ENCODE measurements around the gene UBALD1.
A peak's percentile ranks its signal among the peaks of the same experiment; 100 is the strongest.

The UBALD1 gene

GRCh38 chr16:4648917-4649316 is 34.2 kb upstream of the UBALD1 start:
- intact Hi-C loops (cut with DNase I) = no loop called here
- DNase-seq = no peak

- DNase-seq = no peak
These were observed 32.9 kb upstream of the UBALD1 start for GRCh38 chr16:4647644-4647980.

GRCh38 chr16:4646773-4647643 is 32.3 kb upstream of the UBALD1 start:
- DNase-seq = no peak

More at GRCh38 chr16:4647644-4647980, 32.9 kb upstream of the UBALD1 start:
- intact Hi-C loops (cut with DNase I) = no loop called here

GRCh38 chr16:4641895-4642294 is 27.2 kb upstream of the UBALD1 start:
- DNase-seq = no peak
- intact Hi-C loops (cut with DNase I) = no loop called here

More at GRCh38 chr16:4646773-4647643, 32.3 kb upstream of the UBALD1 start:
- intact Hi-C loops (cut with DNase I) = no loop called here

GRCh38 chr16:4641306-4641687 is 26.6 kb upstream of the UBALD1 start:
- intact Hi-C loops (cut with DNase I) = no loop called here
- DNase-seq = no peak

GRCh38 chr16:4640572-4641305 is 26.1 kb upstream of the UBALD1 start:
- intact Hi-C loops (cut with DNase I) = no loop called here
- DNase-seq = peak in 1 of 42 donors; percentile 53

- intact Hi-C loops (cut with DNase I) = no loop called here
- no peak for DNase-seq
These were observed 25.3 kb upstream of the UBALD1 start for GRCh38 chr16:4639899-4640509.

- intact Hi-C loops (cut with DNase I) = no loop called here
- DNase-seq = peak in 10 of 42 donors; percentile 27 to 61 (median 46)
These were observed 22.9 kb upstream of the UBALD1 start for GRCh38 chr16:4637501-4638166.

GRCh38 chr16:4636196-4636595 is 21.5 kb upstream of the UBALD1 start:
- intact Hi-C loops (cut with DNase I) = no loop called here
- DNase-seq = no peak

GRCh38 chr16:4634768-4635167 is 20.1 kb upstream of the UBALD1 start:
- intact Hi-C loops (cut with DNase I) = no loop called here
- DNase-seq = peak in 5 of 42 donors; percentile 25 to 57 (median 39)

GRCh38 chr16:4633910-4634635 is 19.4 kb upstream of the UBALD1 start:
- DNase-seq = no peak
- intact Hi-C loops (cut with DNase I) = no loop called here

- no peak for DNase-seq
- intact Hi-C loops (cut with DNase I) = no loop called here
These were observed 16.8 kb upstream of the UBALD1 start for GRCh38 chr16:4631444-4631843.

GRCh38 chr16:4628283-4628682 is 13.6 kb upstream of the UBALD1 start:
- no peak for DNase-seq
- intact Hi-C loops (cut with DNase I) = no loop called here

GRCh38 chr16:4626396-4626795 is 11.7 kb upstream of the UBALD1 start:
- intact Hi-C loops (cut with DNase I) = no loop called here
- DNase-seq = no peak

GRCh38 chr16:4625560-4626159 is 11.0 kb upstream of the UBALD1 start:
- intact Hi-C loops (cut with DNase I) = no loop called here
- DNase-seq = peak in 1 of 42 donors; percentile 34

- DNase-seq = peak in 38 of 42 donors; percentile 22 to 78 (median 52)
- intact Hi-C loops (cut with DNase I) = loop anchor here (5.0 kb wide), 1 partner anchor 57 kb away; no protein-coding TSS in a partner anchor
These were observed 10.3 kb upstream of the UBALD1 start for GRCh38 chr16:4624827-4625559.

GRCh38 chr16:4624015-4624826 is 9.5 kb upstream of the UBALD1 start, which contains the start of gene MGRN1:
Gene MGRN1 (plus strand): TSS chr16:4624826. CDS start chr16:4624961, 135 bp downstream.
- intact Hi-C loops (cut with DNase I) = loop anchor here (5.0 kb wide), 1 partner anchor 58 kb away; no protein-coding TSS in a partner anchor

More at GRCh38 chr16:4624015-4624826, 9.5 kb upstream of the UBALD1 start, which contains the start of gene MGRN1:
- peak; percentile 87 to 99 (median 96) for DNase-seq
